ENCODE results near the gene PDE4D.
"Not testable (repeated sequence)": the region's sequence is repeated elsewhere in the genome, so short reads cannot be mapped to it uniquely, and the experiment has no call there.

PDE4D gene

DNA sequence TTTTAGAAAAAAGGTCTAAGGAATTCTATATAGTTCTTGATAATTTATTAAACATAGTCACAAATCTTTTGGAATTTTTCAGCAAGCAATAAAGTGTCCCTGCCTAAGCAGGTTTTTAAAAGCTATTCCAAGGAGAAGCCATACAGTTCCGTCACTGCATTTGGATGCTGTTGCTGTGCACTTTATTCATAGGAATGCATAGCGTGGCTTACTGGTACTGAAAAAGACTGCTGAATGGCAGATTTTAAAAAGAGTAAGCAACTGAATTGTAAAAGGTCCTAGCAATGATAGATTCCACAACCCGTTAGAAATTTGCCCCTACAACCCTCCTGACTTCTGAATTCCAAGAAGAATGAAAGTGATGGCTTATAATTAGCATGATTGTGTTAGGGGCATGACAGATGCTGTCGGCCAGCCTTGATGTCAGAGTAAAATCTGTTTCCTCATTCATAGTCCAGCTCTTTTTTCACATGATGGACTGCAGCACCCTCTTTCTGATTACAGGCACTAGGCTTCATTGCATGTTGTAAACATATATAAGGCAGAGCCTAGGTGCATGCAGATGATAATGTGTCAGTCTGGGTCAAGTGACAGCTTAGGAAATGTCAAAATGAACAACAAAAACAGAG, 227.0 kb downstream of the PDE4D start:
- H3K9me3 ChIP-seq (replicated peaks; ENCODE audit: insufficient read depth, low read length), result no peaks in the 10 kb centered on the region
- H3F3A ChIP-seq (ENCODE audit: insufficient read depth, low read length), result peaks cover 7% of the 10 kb centered on the region
- H3K36me3 ChIP-seq (replicated peaks; ENCODE audit: insufficient read depth, low read length), result no peaks in the 10 kb centered on the region
- H3K4me3 ChIP-seq (ENCODE audit: low read length), result no peak overlapping the region
- H4K20me1 ChIP-seq (ENCODE audit: insufficient read depth, low read length), result no peaks in the 10 kb centered on the region
- no peaks in the 10 kb centered on the region for H3K9me2 ChIP-seq (replicated peaks; ENCODE audit: insufficient read depth, low read length)
- no peak overlapping the region for H2AFZ ChIP-seq (ENCODE audit: low read length)
- H3K4me1 ChIP-seq (ENCODE audit: low read length), result peaks cover 9% of the 10 kb centered on the region
- H3K9ac ChIP-seq (ENCODE audit: low read length), result no peak overlapping the region
- DNase-seq, result no peak
- H3K79me2 ChIP-seq (ENCODE audit: low read length), result no peaks in the 10 kb centered on the region
- H3K27me3 ChIP-seq (replicated peaks; ENCODE audit: insufficient read depth, low read length), result no peaks in the 10 kb centered on the region
- no peak overlapping the region for H3K27ac ChIP-seq (ENCODE audit: low read length)
- H3K4me2 ChIP-seq (ENCODE audit: low read depth, low read length), result no peak overlapping the region
- TF ChIP-seq EZH2 (optimal IDR thresholded peaks at IDR 0.05; ENCODE audit: low read depth, low read length) (no peak), EZH2phosphoT487 (IDR thresholded peaks at IDR 0.05; ENCODE audit: low read length) (no peak)
- TF ChIP-seq, protein P1, sequence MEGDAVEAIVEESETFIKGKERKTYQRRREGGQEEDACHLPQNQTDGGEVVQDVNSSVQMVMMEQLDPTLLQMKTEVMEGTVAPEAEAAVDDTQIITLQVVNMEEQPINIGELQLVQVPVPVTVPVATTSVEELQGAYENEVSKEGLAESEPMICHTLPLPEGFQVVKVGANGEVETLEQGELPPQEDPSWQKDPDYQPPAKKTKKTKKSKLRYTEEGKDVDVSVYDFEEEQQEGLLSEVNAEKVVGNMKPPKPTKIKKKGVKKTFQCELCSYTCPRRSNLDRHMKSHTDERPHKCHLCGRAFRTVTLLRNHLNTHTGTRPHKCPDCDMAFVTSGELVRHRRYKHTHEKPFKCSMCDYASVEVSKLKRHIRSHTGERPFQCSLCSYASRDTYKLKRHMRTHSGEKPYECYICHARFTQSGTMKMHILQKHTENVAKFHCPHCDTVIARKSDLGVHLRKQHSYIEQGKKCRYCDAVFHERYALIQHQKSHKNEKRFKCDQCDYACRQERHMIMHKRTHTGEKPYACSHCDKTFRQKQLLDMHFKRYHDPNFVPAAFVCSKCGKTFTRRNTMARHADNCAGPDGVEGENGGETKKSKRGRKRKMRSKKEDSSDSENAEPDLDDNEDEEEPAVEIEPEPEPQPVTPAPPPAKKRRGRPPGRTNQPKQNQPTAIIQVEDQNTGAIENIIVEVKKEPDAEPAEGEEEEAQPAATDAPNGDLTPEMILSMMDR (IDR thresholded peaks at IDR 0.05; ENCODE audit: low read length), result no peak

DNA sequence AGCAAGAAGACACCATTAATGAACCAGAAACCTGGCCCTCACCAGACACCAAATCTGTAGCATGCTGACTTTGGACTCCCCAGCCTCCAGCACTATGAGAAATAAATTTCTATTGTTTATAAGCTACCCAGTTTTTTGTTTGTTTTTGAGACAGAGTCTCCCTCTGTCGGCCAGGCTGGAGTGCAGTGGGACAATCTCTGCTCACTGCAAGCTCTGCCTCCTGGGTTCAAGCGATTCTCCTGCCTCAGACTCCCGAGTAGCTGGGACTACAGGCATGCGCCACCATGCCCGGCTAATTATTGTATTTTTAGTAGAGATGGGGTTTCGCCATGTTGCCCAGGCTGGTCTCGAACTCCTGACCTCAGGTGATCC, 227.7 kb downstream of the PDE4D start:
- Histone ChIP-seq H3K4me1 (ENCODE audit: low read length) (peaks cover 15% of the 10 kb centered on the region), H3F3A (ENCODE audit: insufficient read depth, low read length) (peaks cover 13% of the 10 kb centered on the region)
- not testable (repeated sequence) for DNase-seq; H3K79me2 ChIP-seq (ENCODE audit: low read length); H4K20me1 ChIP-seq (ENCODE audit: insufficient read depth, low read length); H2AFZ ChIP-seq (ENCODE audit: low read length); H3K27me3 ChIP-seq (replicated peaks; ENCODE audit: insufficient read depth, low read length); H3K9me2 ChIP-seq (replicated peaks; ENCODE audit: insufficient read depth, low read length); H3K27ac ChIP-seq (ENCODE audit: low read length); H3K9ac ChIP-seq (ENCODE audit: low read length); H3K36me3 ChIP-seq (replicated peaks; ENCODE audit: insufficient read depth, low read length); H3K4me3 ChIP-seq (ENCODE audit: low read length); H3K9me3 ChIP-seq (replicated peaks; ENCODE audit: insufficient read depth, low read length); H3K4me2 ChIP-seq (ENCODE audit: low read depth, low read length)
- TF ChIP-seq, protein P1 (IDR thresholded peaks at IDR 0.05; ENCODE audit: low read length), result peak; percentile 26; the same call in 1 of the 2 replicates

DNA sequence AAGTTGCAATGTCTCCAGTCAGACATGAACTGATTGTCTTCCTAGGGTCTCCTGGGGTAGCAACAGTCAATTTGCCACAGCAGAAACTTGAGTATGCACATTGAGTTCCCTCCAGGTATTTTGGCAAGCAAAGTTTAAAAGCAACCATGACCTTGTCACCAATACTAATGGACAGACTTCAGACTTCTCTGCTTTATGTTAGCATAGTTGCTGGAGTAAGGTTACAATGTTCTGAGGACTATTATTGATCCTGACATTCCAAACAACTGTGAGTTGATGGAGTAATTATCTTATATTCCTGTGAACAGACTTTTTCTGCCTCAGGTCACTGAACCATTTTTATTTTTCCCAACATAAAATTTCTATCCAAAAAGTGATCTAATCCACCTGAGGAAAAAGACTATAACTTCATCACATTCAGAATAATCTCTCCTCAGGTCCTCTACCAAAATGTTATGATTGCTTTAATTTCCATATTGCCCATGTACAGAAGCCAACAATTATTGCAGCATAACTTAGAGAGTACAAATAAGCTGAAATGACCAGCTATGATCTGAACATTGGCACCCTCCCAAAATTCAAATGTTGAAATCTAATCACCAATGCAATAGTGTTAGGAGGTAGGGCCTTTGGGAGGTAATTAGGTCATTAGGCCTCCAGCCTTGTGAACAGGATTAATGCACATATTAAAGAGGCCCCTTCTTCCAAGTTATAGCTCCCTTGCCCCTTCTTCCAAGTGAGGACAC, 228.3 kb downstream of the PDE4D start:
- Histone ChIP-seq H4K20me1 (ENCODE audit: insufficient read depth, low read length) (no peaks in the 10 kb centered on the region), H3F3A (ENCODE audit: insufficient read depth, low read length) (peaks cover 18% of the 10 kb centered on the region), H2AFZ (ENCODE audit: low read length) (no peak overlapping the region), H3K36me3 (replicated peaks; ENCODE audit: insufficient read depth, low read length) (no peaks in the 10 kb centered on the region), H3K9me2 (replicated peaks; ENCODE audit: insufficient read depth, low read length) (no peaks in the 10 kb centered on the region), H3K9ac (ENCODE audit: low read length) (no peak overlapping the region), H3K4me1 (ENCODE audit: low read length) (peaks cover 20% of the 10 kb centered on the region), H3K9me3 (replicated peaks; ENCODE audit: insufficient read depth, low read length) (no peaks in the 10 kb centered on the region), H3K4me3 (ENCODE audit: low read length) (no peak overlapping the region), H3K27ac (ENCODE audit: low read length) (no peak overlapping the region), H3K27me3 (replicated peaks; ENCODE audit: insufficient read depth, low read length) (no peaks in the 10 kb centered on the region), H3K4me2 (ENCODE audit: low read depth, low read length) (no peak overlapping the region), H3K79me2 (ENCODE audit: low read length) (no peaks in the 10 kb centered on the region)
- DNase-seq, result no peak
- TF ChIP-seq EZH2 (optimal IDR thresholded peaks at IDR 0.05; ENCODE audit: low read depth, low read length), result no peak
- TF ChIP-seq, protein P1 (IDR thresholded peaks at IDR 0.05; ENCODE audit: low read length), result no peak
- no peak for TF ChIP-seq EZH2phosphoT487 (IDR thresholded peaks at IDR 0.05; ENCODE audit: low read length)

Measured in MM.1S (cell line).